ENCODE results near the gene DOK6.
"Not testable (repeated sequence)": the region's sequence is repeated elsewhere in the genome, so short reads cannot be mapped to it uniquely, and the experiment has no call there.

Gene DOK6
- total RNA-seq: 0 to 4.7 (median 0) reads per million in 17 experiments

- DNase-seq: no peak
Observed at GRCh38 chr18:69400253-69400975, at the start of gene DOK6. Gene DOK6, plus strand, starts transcription at chr18:69400888.

- DNase-seq: no peak
Observed at GRCh38 chr18:69353023-69353422, 47.7 kb upstream of the DOK6 start.

- DNase-seq: no peak
Observed at GRCh38 chr18:69357590-69357989, 43.1 kb upstream of the DOK6 start.

GRCh38 chr18:69358212-69358895, 42.3 kb upstream of the DOK6 start:
- no peak for DNase-seq

GRCh38 chr18:69359768-69360167, 40.9 kb upstream of the DOK6 start:
- DNase-seq: not testable (repeated sequence)

GRCh38 chr18:69364930-69365329, 35.8 kb upstream of the DOK6 start:
- DNase-seq: no peak

GRCh38 chr18:69365658-69366057, 35.0 kb upstream of the DOK6 start:
- no peak for DNase-seq

- DNase-seq: no peak
Observed at GRCh38 chr18:69367104-69367503, 33.6 kb upstream of the DOK6 start.

- no peak for DNase-seq
Observed at GRCh38 chr18:69371729-69372128, 29.0 kb upstream of the DOK6 start.

GRCh38 chr18:69380324-69380723, 20.4 kb upstream of the DOK6 start:
- no peak for DNase-seq

- no peak for DNase-seq
Observed at GRCh38 chr18:69383186-69383585, 17.5 kb upstream of the DOK6 start.

- DNase-seq: no peak
Observed at GRCh38 chr18:69387186-69387585, 13.5 kb upstream of the DOK6 start.

GRCh38 chr18:69388222-69388621, 12.5 kb upstream of the DOK6 start:
- no peak for DNase-seq

GRCh38 chr18:69397096-69397495, 3.6 kb upstream of the DOK6 start:
- DNase-seq: no peak

GRCh38 chr18:69399253-69399652, 1.4 kb upstream of the DOK6 start:
- no peak for DNase-seq

GRCh38 chr18:69400976-69401225, 213 bp downstream of the DOK6 start:
- DNase-seq: no peak

- DNase-seq: no peak
Observed at GRCh38 chr18:69401226-69401971, 711 bp downstream of the DOK6 start.

GRCh38 chr18:69401972-69402532, 1.4 kb downstream of the DOK6 start:
- DNase-seq: no peak

- no peak for DNase-seq
Observed at GRCh38 chr18:69402533-69402989, 1.9 kb downstream of the DOK6 start.

- no peak for DNase-seq
Observed at GRCh38 chr18:69408522-69408921, 7.8 kb downstream of the DOK6 start.

GRCh38 chr18:69411199-69411598, 10.5 kb downstream of the DOK6 start:
- DNase-seq: no peak

- DNase-seq: no peak
Observed at GRCh38 chr18:69414184-69414583, 13.5 kb downstream of the DOK6 start.

- DNase-seq: no peak
Observed at GRCh38 chr18:69432847-69433246, 32.2 kb downstream of the DOK6 start.
